ENCODE measurements around the gene KLF7. TPM values are rescaled to one million over a fixed set of nuclear protein-coding genes. Genes with fewer than 3 reads are reported as not detected.

The KLF7 gene
- polyA plus RNA-seq, 2 donors = 3.0 to 3.4 TPM

GRCh38 chr2:207083361-207084110 is 82.2 kb downstream of the KLF7 start:
- H3K36me3 ChIP-seq (ENCODE audit: control insufficient read depth in 2 of 2, insufficient read depth in 2 of 2, low read length in 1 of 2) = peaks cover 5 to 12% of the 10 kb centered on the region in 2 donors
- H3K9me3 ChIP-seq (ENCODE audit: control insufficient read depth in 2 of 2, insufficient read depth in 1 of 2, low read depth in 1 of 2, low read length in 1 of 2) = no peaks in the 10 kb centered on the region
- no peak overlapping the region for H3K4me3 ChIP-seq (ENCODE audit: low read depth in 1 of 2, low read length in 2 of 2)
- H3K27ac ChIP-seq (ENCODE audit: low read depth in 2 of 2, low read length in 1 of 2) = no peak overlapping the region
- H3K4me1 ChIP-seq (ENCODE audit: control insufficient read depth in 2 of 2, insufficient read depth in 2 of 2, low read length in 1 of 2) = peaks cover 0 to 2% of the 10 kb centered on the region in 2 donors
- no peaks in the 10 kb centered on the region for H3K27me3 ChIP-seq (ENCODE audit: control insufficient read depth in 1 of 2, insufficient read depth in 2 of 2, low read length in 2 of 2)
- whole genome bisulfite sequencing, 2 donors = 56 to 69% methylated on average over 2 of the region's 2 CpGs

- Histone ChIP-seq H3K9me3 (ENCODE audit: control insufficient read depth in 2 of 2, insufficient read depth in 1 of 2, low read depth in 1 of 2, low read length in 1 of 2) (no peaks in the 10 kb centered on the region), H3K36me3 (ENCODE audit: control insufficient read depth in 2 of 2, insufficient read depth in 2 of 2, low read length in 1 of 2) (peaks cover 2 to 10% of the 10 kb centered on the region in 2 donors), H3K27me3 (ENCODE audit: control insufficient read depth in 1 of 2, insufficient read depth in 2 of 2, low read length in 2 of 2) (no peaks in the 10 kb centered on the region), H3K4me1 (ENCODE audit: control insufficient read depth in 2 of 2, insufficient read depth in 2 of 2, low read length in 1 of 2) (no peaks in the 10 kb centered on the region), H3K27ac (ENCODE audit: low read depth in 2 of 2, low read length in 1 of 2) (no peak overlapping the region), H3K4me3 (ENCODE audit: low read depth in 1 of 2, low read length in 2 of 2) (no peak overlapping the region)
- 77% methylated on average over 4 of the region's 4 CpGs for WGBS, 2 donors
Observed at GRCh38 chr2:207082619-207083018, 83.1 kb downstream of the KLF7 start.

- H3K27me3 ChIP-seq (ENCODE audit: control insufficient read depth in 1 of 2, insufficient read depth in 2 of 2, low read length in 2 of 2) = no peaks in the 10 kb centered on the region
- H3K27ac ChIP-seq (ENCODE audit: low read depth in 2 of 2, low read length in 1 of 2) = no peak overlapping the region
- no peaks in the 10 kb centered on the region for H3K9me3 ChIP-seq (ENCODE audit: control insufficient read depth in 2 of 2, insufficient read depth in 1 of 2, low read depth in 1 of 2, low read length in 1 of 2)
- H3K4me1 ChIP-seq (ENCODE audit: control insufficient read depth in 2 of 2, insufficient read depth in 2 of 2, low read length in 1 of 2) = no peaks in the 10 kb centered on the region
- H3K36me3 ChIP-seq (ENCODE audit: control insufficient read depth in 2 of 2, insufficient read depth in 2 of 2, low read length in 1 of 2) = peaks cover 2 to 6% of the 10 kb centered on the region in 2 donors
- no peak overlapping the region for H3K4me3 ChIP-seq (ENCODE audit: low read depth in 1 of 2, low read length in 2 of 2)
- WGBS, 2 donors = 90 to 92% methylated on average over 6 of the region's 6 CpGs
Observed at GRCh38 chr2:207078186-207078798, 87.5 kb downstream of the KLF7 start.

- Histone ChIP-seq H3K27me3 (ENCODE audit: control insufficient read depth in 1 of 2, insufficient read depth in 2 of 2, low read length in 2 of 2) (no peaks in the 10 kb centered on the region), H3K36me3 (ENCODE audit: control insufficient read depth in 2 of 2, insufficient read depth in 2 of 2, low read length in 1 of 2) (peaks cover 2 to 6% of the 10 kb centered on the region in 2 donors), H3K27ac (ENCODE audit: low read depth in 2 of 2, low read length in 1 of 2) (no peak overlapping the region), H3K4me3 (ENCODE audit: low read depth in 1 of 2, low read length in 2 of 2) (no peak overlapping the region), H3K9me3 (ENCODE audit: control insufficient read depth in 2 of 2, insufficient read depth in 1 of 2, low read depth in 1 of 2, low read length in 1 of 2) (no peaks in the 10 kb centered on the region), H3K4me1 (ENCODE audit: control insufficient read depth in 2 of 2, insufficient read depth in 2 of 2, low read length in 1 of 2) (no peaks in the 10 kb centered on the region)
- WGBS, 2 donors = 70 to 95% methylated on average over 2 of the region's 2 CpGs
Observed at GRCh38 chr2:207077266-207077665, 88.5 kb downstream of the KLF7 start.

GRCh38 chr2:207075456-207075855 is 90.3 kb downstream of the KLF7 start:
- H3K4me1 ChIP-seq (ENCODE audit: control insufficient read depth in 2 of 2, insufficient read depth in 2 of 2, low read length in 1 of 2) = no peaks in the 10 kb centered on the region
- WGBS, 2 donors = 87 to 89% methylated on average over 6 of the region's 6 CpGs
- no peak overlapping the region for H3K27ac ChIP-seq (ENCODE audit: low read depth in 2 of 2, low read length in 1 of 2)
- H3K36me3 ChIP-seq (ENCODE audit: control insufficient read depth in 2 of 2, insufficient read depth in 2 of 2, low read length in 1 of 2) = peaks cover 2 to 3% of the 10 kb centered on the region in 2 donors
- H3K4me3 ChIP-seq (ENCODE audit: low read depth in 1 of 2, low read length in 2 of 2) = no peak overlapping the region
- H3K27me3 ChIP-seq (ENCODE audit: control insufficient read depth in 1 of 2, insufficient read depth in 2 of 2, low read length in 2 of 2) = no peaks in the 10 kb centered on the region
- H3K9me3 ChIP-seq (ENCODE audit: control insufficient read depth in 2 of 2, insufficient read depth in 1 of 2, low read depth in 1 of 2, low read length in 1 of 2) = no peaks in the 10 kb centered on the region

GRCh38 chr2:207073801-207074678 is 91.7 kb downstream of the KLF7 start:
- H3K36me3 ChIP-seq (ENCODE audit: control insufficient read depth in 2 of 2, insufficient read depth in 2 of 2, low read length in 1 of 2) = no peaks in the 10 kb centered on the region
- H3K4me1 ChIP-seq (ENCODE audit: control insufficient read depth in 2 of 2, insufficient read depth in 2 of 2, low read length in 1 of 2) = no peaks in the 10 kb centered on the region
- H3K27ac ChIP-seq (ENCODE audit: low read depth in 2 of 2, low read length in 1 of 2) = no peak overlapping the region
- no peak overlapping the region for H3K4me3 ChIP-seq (ENCODE audit: low read depth in 1 of 2, low read length in 2 of 2)
- no peaks in the 10 kb centered on the region for H3K9me3 ChIP-seq (ENCODE audit: control insufficient read depth in 2 of 2, insufficient read depth in 1 of 2, low read depth in 1 of 2, low read length in 1 of 2)
- WGBS, 2 donors = 33 to 34% methylated on average over 12 of the region's 12 CpGs
- no peaks in the 10 kb centered on the region for H3K27me3 ChIP-seq (ENCODE audit: control insufficient read depth in 1 of 2, insufficient read depth in 2 of 2, low read length in 2 of 2)

GRCh38 chr2:207073412-207073800 is 92.3 kb downstream of the KLF7 start:
- Histone ChIP-seq H3K27ac (ENCODE audit: low read depth in 2 of 2, low read length in 1 of 2) (no peak overlapping the region), H3K9me3 (ENCODE audit: control insufficient read depth in 2 of 2, insufficient read depth in 1 of 2, low read depth in 1 of 2, low read length in 1 of 2) (no peaks in the 10 kb centered on the region), H3K27me3 (ENCODE audit: control insufficient read depth in 1 of 2, insufficient read depth in 2 of 2, low read length in 2 of 2) (no peaks in the 10 kb centered on the region), H3K4me1 (ENCODE audit: control insufficient read depth in 2 of 2, insufficient read depth in 2 of 2, low read length in 1 of 2) (no peaks in the 10 kb centered on the region), H3K4me3 (ENCODE audit: low read depth in 1 of 2, low read length in 2 of 2) (no peak overlapping the region), H3K36me3 (ENCODE audit: control insufficient read depth in 2 of 2, insufficient read depth in 2 of 2, low read length in 1 of 2) (no peaks in the 10 kb centered on the region)

GRCh38 chr2:207072571-207072970 is 93.2 kb downstream of the KLF7 start:
- no peaks in the 10 kb centered on the region for H3K27me3 ChIP-seq (ENCODE audit: control insufficient read depth in 1 of 2, insufficient read depth in 2 of 2, low read length in 2 of 2)
- H3K36me3 ChIP-seq (ENCODE audit: control insufficient read depth in 2 of 2, insufficient read depth in 2 of 2, low read length in 1 of 2) = no peaks in the 10 kb centered on the region
- H3K4me1 ChIP-seq (ENCODE audit: control insufficient read depth in 2 of 2, insufficient read depth in 2 of 2, low read length in 1 of 2) = no peaks in the 10 kb centered on the region
- H3K27ac ChIP-seq (ENCODE audit: low read depth in 2 of 2, low read length in 1 of 2) = no peak overlapping the region
- no peak overlapping the region for H3K4me3 ChIP-seq (ENCODE audit: low read depth in 1 of 2, low read length in 2 of 2)
- no peaks in the 10 kb centered on the region for H3K9me3 ChIP-seq (ENCODE audit: control insufficient read depth in 2 of 2, insufficient read depth in 1 of 2, low read depth in 1 of 2, low read length in 1 of 2)
- WGBS, 2 donors = 84 to 89% methylated on average over 1 of the region's 1 CpG

GRCh38 chr2:207071820-207072219 is 93.9 kb downstream of the KLF7 start:
- no peaks in the 10 kb centered on the region for H3K27me3 ChIP-seq (ENCODE audit: control insufficient read depth in 1 of 2, insufficient read depth in 2 of 2, low read length in 2 of 2)
- H3K4me1 ChIP-seq (ENCODE audit: control insufficient read depth in 2 of 2, insufficient read depth in 2 of 2, low read length in 1 of 2) = no peaks in the 10 kb centered on the region
- 70 to 79% methylated on average over 4 of the region's 4 CpGs for WGBS, 2 donors
- H3K9me3 ChIP-seq (ENCODE audit: control insufficient read depth in 2 of 2, insufficient read depth in 1 of 2, low read depth in 1 of 2, low read length in 1 of 2) = no peaks in the 10 kb centered on the region
- H3K4me3 ChIP-seq (ENCODE audit: low read depth in 1 of 2, low read length in 2 of 2) = no peak overlapping the region
- H3K36me3 ChIP-seq (ENCODE audit: control insufficient read depth in 2 of 2, insufficient read depth in 2 of 2, low read length in 1 of 2) = no peaks in the 10 kb centered on the region
- H3K27ac ChIP-seq (ENCODE audit: low read depth in 2 of 2, low read length in 1 of 2) = no peak overlapping the region
